NT2/D1 (cell line): ENCODE measurements around the gene RAB15.

Experiments
- YY1 ChIP-seq: IDR thresholded peaks from 2 replicates; pipeline ENCODE4 v1.6.1; 2011; ENCODE audit not compliant: insufficient read length, insufficient read depth
- ZNF274 ChIP-seq: IDR thresholded peaks from 2 replicates; pipeline ENCODE4 v1.6.1; 2011; ENCODE audit warnings: mild to moderate bottlenecking, low read depth, low read length

- TF ChIP-seq ZNF274 (no peak), YY1 (no peak)
These were observed 52.5 kb downstream of the RAB15 start for GRCh38 chr14:64919618-64920017.
